ENCODE results near the gene HCN1.
"Not testable (repeated sequence)": the region's sequence is repeated elsewhere in the genome, so short reads cannot be mapped to it uniquely, and the experiment has no call there.

The HCN1 gene

GRCh38 chr5:45622365-45622764 is 73.8 kb downstream of the HCN1 start:
- no peak for FAIRE-seq

DNA sequence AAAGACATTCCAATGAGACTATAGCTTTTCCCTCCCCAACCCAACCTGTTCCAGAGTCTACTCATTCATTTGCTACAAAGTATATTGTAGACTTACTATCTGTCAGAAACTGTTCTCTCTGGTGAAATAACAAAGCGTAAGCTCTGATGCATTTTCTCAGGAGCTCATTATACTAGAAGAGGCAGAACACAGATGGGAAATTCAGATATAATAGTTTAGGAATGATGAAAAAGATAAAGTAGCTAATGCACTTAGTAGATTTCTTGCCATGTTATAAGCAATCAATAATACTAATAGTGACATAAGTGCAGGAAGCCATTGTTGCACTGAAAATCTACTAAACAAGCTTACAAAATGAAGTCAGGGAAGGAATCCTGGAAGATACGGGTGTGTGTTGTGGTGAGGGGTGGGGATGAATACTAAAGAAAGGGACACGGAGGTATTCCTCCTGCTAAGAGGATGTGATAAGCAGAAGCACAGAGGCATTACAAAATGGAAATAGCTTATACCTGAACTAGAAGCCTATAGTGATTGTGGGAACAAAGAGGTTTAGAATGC is 78.2 kb downstream of the HCN1 start:
- no peak for FAIRE-seq
- DNase-seq (ENCODE audit: low spot score), result no peak

More at GRCh38 chr5:45622365-45622764, 73.8 kb downstream of the HCN1 start:
- no peak for DNase-seq (ENCODE audit: low spot score)

- FAIRE-seq (no peak), DNase-seq (ENCODE audit: low spot score) (no peak)
These were observed 86.5 kb downstream of the HCN1 start for GRCh38 chr5:45609661-45610060.

DNA sequence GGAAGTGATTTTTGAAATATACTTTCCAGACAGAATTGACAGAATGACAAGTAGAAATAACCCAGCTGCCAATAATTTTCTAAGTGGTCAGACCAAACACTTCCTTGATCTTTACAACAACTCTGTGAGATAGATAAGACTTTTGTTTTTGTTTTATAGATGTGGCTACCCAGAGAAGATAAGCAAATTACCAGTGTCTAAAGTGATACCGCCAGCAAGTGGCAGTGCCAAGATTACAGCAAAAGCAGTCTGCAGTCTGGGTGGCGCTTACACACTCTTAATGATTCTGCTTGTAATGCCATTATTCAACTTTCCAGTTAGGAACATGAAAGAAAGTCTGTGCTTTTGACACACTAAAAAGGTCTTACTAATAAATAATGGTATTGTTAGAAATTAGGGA is 92.1 kb downstream of the HCN1 start:
- no peak for DNase-seq (ENCODE audit: low spot score)
- no peak for FAIRE-seq

DNA sequence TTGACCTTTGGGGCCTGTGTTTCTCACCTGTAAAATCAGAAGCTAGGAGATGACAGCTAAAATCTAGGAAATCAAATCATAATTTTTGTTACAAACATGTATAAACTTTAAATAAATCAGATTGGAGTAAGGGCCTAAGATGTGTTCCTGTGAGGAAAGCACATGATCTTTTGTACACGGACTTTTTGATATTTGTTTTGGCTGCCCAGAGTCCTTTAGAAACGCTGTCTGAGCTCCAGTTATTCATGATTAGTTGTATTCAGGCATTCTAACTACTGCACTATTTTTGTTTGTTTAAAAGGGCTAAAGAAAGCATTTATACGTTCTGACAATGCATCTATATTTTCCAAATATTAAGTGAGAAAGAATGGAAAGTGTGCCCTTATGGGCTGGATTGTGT is 94.8 kb downstream of the HCN1 start:
- no peak for DNase-seq (ENCODE audit: low spot score)
- FAIRE-seq, result no peak

GRCh38 chr5:45596320-45596719 is 99.9 kb downstream of the HCN1 start:
- no peak for DNase-seq (ENCODE audit: low spot score)
- no peak for FAIRE-seq

- not testable (repeated sequence) for FAIRE-seq; DNase-seq (ENCODE audit: low spot score)
These were observed 110.2 kb downstream of the HCN1 start for GRCh38 chr5:45586001-45586400.

GRCh38 chr5:45578270-45578669 is 117.9 kb downstream of the HCN1 start:
- DNase-seq (ENCODE audit: low spot score) (peak; percentile 32), FAIRE-seq (no peak)

DNA sequence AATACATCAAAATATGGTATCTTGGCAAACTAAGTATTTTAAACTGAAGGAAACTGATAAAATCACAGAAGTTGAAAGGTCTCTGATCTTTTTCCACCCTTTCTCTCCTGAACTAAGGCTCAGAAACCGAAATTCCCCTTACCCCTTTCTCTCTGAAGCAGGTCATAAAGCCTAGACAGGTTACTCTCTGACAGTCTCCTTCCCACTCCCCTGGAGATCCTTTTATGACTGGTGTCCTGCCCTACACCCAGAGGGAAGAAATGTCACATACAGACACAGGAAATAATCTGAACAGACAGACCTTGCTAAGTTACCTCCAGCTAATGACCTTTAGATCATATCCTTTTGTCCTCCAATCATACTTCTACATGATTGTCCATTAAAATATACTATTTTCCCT is 127.4 kb downstream of the HCN1 start:
- DNase-seq (ENCODE audit: low spot score), result no peak
- no peak for FAIRE-seq

DNA sequence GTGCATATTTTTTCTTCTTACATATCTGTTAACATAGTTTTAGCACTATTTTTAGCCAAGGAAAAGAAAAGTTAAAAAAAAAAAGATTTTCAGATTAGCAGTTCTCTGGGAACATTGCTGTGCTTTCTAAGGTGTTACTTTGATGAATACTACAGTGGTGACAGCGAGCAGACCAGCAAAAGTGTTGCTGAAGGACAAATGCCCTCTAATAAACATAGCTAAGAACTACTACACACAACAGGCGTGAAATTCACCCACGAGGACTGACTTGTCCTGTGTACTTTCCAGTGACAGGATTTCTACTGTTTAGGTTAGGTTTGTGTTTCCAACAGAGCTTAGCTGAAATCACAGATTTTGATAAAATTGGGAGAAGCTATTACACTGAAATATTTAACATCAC is 153.8 kb downstream of the HCN1 start:
- DNase-seq (ENCODE audit: low spot score), result no peak
- FAIRE-seq, result no peak

- DNase-seq (ENCODE audit: low spot score) (no peak), FAIRE-seq (no peak)
These were observed 162.5 kb downstream of the HCN1 start for GRCh38 chr5:45533663-45534062.

- FAIRE-seq (no peak), DNase-seq (ENCODE audit: low spot score) (no peak)
These were observed 163.2 kb downstream of the HCN1 start for GRCh38 chr5:45532826-45533624.

DNA sequence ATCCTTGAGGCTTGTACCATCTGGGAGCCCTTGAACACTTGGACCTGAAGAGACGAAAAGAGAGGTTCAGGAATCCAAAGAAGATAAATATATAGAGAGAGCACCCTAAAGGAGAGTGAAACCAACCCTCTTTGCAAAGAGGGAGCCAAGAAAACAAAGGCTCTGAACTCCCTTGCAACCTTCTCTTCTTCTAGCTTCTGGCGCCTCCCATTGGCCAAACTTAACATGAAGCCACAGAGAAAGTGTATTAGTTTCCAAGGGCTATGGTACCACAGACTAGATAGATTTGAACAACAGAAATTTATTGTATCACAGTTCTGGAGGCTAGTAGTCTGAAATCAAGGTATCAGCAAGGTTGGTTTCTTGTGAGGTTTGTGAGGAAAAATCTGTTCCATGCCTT is 175.1 kb downstream of the HCN1 start:
- DNase-seq (ENCODE audit: low spot score) (peak; percentile 29), FAIRE-seq (no peak)

- DNase-seq (ENCODE audit: low spot score) (peak; percentile 73), FAIRE-seq (peak; percentile 82)
These were observed 183.7 kb downstream of the HCN1 start for GRCh38 chr5:45512521-45512920.

GRCh38 chr5:45509371-45509770 is 186.8 kb downstream of the HCN1 start:
- no peak for DNase-seq (ENCODE audit: low spot score)
- FAIRE-seq, result no peak

DNA sequence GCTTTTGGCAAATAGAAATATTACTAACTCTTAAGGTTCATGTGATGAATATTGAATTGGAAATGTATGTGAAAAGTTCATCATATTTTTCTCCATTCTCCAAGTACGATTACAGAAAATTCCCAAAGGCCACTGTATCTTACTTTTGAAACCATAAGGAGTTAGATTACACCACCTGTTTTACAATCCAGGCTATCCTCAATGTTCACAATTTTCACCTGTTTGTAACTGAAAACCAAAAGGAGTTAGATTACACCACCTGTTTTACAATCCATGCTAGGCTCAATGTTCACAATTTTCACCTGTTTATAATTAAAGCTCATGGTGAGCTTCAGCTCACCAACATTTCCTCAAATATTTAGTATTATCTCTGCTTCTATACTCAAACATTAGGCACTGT is 188.0 kb downstream of the HCN1 start:
- DNase-seq (ENCODE audit: low spot score) (no peak), FAIRE-seq (no peak)

- FAIRE-seq, result no peak
- no peak for DNase-seq (ENCODE audit: low spot score)
These were observed 189.0 kb downstream of the HCN1 start for GRCh38 chr5:45507178-45507577.

- DNase-seq (ENCODE audit: low spot score); FAIRE-seq: not testable (repeated sequence)
These were observed 197.2 kb downstream of the HCN1 start for GRCh38 chr5:45499006-45499405.

- FAIRE-seq (peak; percentile 65), DNase-seq (ENCODE audit: low spot score) (peak; percentile 38)
These were observed 204.8 kb downstream of the HCN1 start for GRCh38 chr5:45491368-45491767.

DNA sequence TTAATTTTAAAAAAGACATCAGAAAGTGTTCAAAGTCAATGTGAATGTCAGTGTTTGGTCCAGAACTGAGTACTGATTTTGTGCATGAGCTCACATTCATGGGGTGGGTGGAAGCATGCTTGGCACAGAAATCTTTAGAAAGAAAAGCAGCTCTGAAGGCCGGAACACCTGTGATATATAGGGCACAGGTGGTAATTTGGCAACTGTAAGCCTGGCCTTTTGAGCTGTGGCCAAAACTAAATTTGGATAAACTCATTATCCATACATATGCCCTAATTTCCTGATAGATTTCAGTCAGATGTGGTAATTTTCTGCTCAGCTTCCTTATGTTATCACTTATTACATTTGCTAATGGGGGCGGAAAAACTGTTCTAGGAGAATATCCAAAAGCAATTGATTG is 211.4 kb downstream of the HCN1 start:
- FAIRE-seq, result no peak

DNA sequence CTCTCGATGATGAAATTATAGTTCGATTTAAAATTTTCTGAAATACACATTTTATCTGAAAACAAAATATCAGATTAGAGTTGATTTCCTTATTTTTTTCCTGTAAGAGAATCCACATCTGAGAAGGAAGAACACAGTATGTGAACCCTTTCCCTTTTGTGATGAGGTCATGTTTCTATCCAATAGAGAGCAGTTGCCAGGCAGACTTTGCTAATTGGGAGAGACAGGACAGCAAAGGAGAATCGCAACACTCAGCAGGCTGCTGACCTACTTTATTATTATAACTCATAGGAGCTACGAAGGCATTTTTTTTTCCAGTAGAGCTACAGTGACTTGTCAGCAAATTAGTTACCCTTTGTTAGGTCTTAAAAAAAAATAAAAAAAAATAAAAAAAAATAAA is 242.1 kb downstream of the HCN1 start:
- peak; percentile 33 for DNase-seq (ENCODE audit: low spot score)
- FAIRE-seq, result no peak

More for the DNA sequence above, 211.4 kb downstream of the HCN1 start:
- DNase-seq (ENCODE audit: low spot score), result no peak

- DNase-seq (ENCODE audit: low spot score); FAIRE-seq: not testable (repeated sequence)
These were observed 251.3 kb downstream of the HCN1 start for GRCh38 chr5:45444856-45445255.

GRCh38 chr5:45440466-45440865 is 255.7 kb downstream of the HCN1 start:
- DNase-seq (ENCODE audit: low spot score) (no peak), FAIRE-seq (no peak)

Measured in RCC 7860 (cell line).